Renal cortex interstitium (tissue), 11 donors: ENCODE data around the gene MATCAP1. TPM values are rescaled to one million over a fixed set of nuclear protein-coding genes. Genes with fewer than 3 reads are reported as not detected.

ENCODE experiments used
- DNase-seq, 11 donors: peaks; one replicate each; pipeline ENCODE4 v3.0.0-alpha.2; 2013; ENCODE audit warnings: low read depth in 9 of 11, low spot score in 4 of 11; ENCODE audit errors: extremely low read depth in 1 of 11
- polyA plus RNA-seq, 3 donors: library from polyadenylated mRNA; unstranded; fragments of 120-200 nt; gene quantifications; one replicate each; pipeline ENCODE4 v1.2.1, GENCODE V29; 2013; ENCODE audit not compliant: insufficient read length in 3 of 3

MATCAP1 gene
- polyA plus RNA-seq, 3 donors = 37.9 to 60.3 (median 41.5) TPM

DNA sequence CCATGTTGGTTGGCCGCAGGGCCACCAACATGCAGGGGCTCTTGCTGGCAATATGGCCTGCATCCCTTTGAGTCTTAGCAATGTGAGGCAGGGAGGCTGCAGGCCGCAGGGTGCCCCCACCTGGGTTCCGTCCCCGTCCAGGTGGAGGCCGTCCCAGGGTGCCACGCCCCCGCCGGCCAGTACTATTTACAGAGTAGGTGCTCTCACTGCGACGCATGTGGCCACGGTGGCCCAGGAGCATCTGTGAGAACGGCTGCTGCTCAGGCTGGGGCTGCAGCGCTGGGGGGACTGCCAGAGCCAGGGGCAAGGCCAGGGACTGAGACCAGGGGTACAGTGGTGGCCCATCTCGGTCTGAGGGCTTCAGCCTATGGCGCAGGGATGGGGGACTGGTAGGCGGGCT, 3.6 kb downstream of the MATCAP1 start:
- DNase-seq = no peak

DNA sequence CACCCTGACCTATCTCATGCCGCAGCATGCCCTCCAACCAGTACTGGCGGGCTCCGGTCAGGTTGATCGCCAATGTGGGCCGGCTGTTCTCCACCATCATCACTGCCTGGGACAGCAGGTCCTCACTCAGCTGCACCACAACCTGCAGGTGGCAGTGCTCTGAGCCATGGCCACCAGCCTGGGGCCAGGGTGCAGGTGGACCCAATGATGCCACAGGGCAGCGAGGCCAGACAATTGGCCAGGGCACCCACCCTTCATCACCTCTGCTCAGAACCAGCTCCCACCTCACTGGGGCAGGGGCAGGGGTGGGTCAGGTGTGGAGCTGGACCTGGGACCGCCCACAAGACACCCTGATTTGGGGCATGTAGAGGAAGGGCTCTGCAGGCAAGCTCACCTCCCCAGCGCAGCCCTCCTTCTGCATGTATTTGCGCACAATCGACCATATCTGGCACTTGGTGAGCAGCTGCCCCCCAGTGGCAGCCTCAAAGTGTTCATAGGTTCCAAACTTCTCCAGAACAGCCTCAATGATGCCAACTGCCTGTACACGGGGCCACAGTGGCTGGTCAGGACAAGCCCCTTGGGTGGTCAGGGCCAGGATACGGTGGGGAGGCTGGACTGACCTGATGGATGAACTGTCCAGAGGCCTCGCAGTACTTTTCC, 4.2 kb downstream of the MATCAP1 start:
- DNase-seq = no peak

DNA sequence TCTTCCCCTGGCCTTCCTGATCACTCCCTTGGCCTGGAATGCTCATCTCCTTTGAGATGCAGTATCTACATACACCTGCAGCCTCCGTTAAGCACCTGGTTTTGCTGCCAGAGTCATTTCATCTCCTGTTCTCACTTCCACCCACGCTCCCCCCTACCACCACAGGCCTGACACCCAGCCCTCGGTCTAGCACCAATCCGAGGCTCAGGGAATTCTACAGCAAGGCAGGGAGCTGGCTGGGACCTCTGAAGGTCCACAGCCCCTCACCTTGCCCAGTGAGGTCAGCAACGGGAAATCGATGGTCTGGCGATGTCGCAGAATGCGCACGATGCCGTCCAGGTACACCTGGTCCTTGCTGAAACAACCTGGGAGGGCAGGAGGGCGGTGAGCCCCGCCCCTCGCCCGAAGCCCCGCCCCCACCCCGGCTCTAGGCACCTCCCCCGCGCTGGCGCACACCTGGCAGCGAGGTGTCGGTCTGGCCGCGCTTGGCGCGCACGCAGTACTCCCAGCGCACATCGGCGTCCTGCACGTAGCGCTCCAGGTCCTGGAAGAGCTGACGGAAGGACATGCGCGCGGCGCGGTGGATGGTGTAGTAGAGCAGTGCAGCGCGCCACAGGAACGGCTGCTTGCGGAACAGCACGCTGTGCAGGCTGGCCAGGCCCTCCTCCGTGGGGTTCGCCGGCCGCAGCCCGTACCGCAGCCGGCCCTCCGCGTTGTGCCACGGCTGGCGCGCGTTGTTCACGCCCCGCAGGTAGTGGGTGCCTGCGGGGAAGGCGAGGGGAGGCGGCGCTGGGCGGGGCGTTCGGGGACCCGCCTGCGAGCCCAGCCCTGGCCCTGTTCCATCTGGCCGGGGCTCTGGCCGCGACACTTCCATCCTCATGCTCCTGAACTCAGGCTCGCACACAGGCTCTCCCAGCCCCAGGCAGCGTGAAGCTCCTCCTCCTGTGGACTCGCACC, 5.7 kb downstream of the MATCAP1 start:
- no peak for DNase-seq

DNA sequence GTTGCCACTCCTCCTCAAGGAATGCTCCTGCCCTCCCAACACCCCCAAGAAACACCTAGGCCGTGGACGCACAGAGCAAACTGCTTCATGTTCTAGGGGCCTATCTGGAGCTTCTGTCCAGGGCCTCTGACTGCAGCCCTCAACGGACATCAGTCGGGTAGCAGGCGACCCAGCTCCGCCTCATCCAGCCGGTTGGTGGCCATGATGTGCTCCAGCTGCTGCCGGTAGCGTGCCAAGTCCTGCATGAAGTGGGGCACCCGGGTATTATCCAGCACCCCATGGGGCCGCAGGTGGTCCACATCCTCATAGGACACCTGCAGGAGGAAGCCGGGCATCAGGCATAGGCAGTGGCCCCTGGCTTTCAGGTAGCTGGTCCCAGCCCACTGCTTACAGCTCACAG, 7.1 kb downstream of the MATCAP1 start:
- DNase-seq = no peak

DNA sequence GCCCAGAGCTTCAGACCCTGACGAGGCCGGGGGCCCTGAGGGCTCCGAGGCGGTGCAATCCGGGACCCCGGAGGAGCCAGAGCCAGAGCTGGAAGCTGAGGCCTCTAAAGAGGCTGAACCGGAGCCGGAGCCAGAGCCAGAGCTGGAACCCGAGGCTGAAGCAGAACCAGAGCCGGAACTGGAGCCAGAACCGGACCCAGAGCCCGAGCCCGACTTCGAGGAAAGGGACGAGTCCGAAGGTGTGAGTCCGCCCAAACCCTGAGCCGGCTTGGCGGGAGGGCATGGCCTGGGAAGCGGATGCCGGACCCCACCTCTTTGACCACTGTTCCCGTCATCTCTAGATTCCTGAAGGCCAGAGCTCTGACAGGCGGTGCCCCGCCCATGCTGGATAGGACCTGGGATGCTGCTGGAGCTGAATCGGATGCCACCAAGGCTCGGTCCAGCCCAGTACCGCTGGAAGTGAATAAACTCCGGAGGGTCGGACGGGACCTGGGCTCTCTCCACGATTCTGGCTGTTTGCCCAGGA, 9.0 kb downstream of the MATCAP1 start:
- no peak for DNase-seq

DNA sequence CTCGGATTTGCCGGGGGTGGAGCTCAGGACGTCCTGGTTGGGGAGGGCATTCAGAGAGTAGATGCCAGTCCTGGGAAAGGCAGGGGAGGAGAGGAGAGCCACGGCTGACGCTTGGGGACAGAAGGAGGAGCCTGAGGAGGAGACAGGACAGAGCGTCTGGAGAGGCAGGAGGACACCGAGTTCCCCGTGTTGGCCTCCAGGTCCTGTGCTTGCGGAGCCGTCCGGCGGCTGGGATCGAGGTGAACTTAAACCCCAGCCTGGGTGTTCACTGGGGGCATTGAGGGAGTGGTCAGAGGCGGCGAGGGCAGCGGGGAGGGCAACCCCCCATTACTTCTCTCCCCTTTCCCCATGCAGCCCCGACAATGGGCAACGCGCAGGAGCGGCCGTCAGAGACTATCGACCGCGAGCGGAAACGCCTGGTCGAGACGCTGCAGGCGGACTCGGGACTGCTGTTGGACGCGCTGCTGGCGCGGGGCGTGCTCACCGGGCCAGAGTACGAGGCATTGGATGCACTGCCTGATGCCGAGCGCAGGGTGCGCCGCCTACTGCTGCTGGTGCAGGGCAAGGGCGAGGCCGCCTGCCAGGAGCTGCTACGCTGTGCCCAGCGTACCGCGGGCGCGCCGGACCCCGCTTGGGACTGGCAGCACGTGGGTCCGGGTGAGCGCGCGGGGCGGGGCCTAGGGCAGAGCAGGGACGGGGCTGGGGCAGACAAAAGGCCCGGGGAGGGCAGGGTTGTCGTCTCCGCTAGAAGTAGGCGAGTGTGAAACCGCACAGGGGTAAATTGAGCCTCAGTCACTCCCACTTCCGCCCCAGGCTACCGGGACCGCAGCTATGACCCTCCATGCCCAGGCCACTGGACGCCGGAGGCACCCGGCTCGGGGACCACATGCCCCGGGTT, 9.7 kb downstream of the MATCAP1 start:
- no peak for DNase-seq

DNA sequence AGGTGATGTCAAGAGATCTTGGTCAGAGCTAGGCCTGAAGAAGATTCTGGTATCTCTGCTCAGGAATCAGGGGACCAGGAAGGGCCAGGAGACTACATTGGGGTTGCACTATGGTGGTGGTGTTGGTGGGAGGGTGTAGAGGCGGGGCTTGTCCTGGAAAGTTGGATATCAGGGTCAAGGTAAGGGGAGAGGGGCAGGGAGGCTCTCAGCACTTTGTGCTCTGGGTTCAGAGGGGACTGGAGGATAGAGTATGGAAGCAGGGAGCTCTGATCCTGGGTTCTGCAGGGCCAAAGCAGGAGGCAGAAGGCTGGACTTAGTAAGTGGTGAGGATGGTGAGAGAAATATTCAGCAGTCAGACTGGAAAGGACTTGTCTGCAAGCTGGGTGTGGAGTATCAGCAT, 10.4 kb downstream of the MATCAP1 start:
- DNase-seq = no peak

DNA sequence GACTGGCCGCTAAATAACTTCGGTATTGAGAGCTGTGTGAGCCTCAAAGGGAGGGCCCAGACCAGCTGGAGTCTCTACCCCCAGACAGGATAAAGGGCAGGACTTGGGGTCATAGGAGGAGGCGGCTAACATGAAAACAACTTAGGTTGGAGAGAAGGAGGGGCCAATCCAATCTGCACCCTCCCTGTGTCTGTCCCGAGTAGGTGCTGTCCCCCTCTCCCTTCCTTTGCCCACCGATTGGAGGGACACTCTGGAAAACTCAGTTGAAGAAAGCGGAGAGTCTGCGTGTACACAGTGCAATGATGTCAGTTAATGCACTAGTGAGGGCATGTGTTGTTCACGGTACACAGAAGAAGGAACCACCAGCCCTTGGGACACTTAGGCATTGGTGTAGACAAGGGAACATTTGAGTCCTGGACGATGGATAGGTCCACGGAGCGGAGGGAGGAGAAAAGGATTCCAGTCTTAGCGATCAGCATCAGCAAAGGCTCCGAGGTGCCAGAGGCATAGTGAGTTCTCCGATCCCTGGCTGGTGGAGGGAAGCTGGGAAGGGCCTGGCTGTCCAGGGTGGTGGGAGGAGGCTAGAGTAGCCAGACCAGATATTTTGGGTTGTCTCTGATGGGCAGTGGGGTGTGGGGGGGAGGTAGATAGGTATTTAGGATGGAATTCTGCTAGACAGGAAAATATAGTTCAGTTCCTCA, 12.7 kb downstream of the MATCAP1 start:
- no peak for DNase-seq

DNA sequence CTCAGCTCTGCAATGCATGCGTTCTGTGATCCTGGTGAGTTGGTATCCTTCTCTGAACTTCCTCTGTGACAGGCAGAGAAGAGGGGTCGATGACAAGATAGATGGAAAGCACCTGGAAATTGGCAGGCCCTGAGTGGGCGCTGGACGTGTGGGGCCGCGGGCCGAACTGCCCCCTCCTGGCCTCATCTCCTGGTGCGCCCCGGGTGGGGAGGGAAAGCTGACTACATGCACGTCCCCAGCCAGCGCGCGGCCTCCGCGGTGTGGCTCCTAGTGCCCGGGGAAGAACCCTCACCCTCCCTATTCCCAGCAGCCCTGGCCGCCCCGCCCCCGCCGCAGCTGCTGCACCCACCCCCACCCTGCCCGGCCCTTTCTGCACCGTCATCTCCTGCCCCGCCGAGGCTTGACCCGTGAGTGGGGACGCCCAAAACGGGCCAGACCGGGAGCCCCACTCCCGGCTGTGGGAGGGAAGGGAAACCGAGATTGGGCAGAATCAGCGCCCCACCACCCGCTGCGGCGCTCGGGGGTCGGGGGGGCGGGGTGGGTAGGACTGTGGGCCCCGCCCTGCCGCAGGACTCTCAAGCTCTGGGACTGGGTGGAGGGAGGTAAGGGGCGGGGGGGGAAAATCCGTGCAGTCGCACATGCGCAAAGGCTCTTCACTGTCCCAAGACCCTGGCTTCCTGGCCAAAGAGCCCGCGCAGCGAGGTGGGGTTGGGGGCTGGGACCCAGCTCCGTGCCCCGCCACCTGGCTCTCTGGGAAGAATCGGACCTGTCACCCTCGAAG, 13.4 kb downstream of the MATCAP1 start, which contains the start of gene NOL3:
NOL3 (plus strand) TSS at position 371 of the 781 bp plus-strand sequence.
- no peak for DNase-seq

DNA sequence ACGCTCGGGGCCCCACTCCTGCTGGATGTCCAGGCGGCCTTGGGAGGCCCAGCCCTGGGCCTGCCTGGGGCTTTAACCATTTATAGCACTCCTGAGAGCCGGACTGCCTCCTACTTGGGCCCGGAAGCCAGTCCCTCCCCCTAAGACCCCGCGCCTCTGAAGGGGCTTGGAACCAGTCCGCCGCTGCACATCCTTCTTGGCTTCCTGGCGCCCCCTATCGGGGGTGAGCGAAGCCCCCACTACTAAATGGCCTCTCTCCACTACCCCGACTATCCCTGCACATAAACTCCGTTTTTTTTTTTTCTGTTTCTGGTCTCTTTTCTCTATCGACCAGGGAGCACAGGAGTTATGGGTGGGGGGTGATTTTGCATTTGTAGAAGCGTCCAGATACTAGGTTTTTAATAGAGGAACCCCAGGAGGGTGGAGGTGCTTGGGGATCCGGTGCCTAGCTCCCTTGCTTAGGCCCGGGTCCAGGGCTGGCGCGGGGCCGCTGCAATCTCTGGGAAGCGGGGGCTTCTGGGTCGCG, 14.1 kb downstream of the MATCAP1 start:
- DNase-seq = no peak

DNA sequence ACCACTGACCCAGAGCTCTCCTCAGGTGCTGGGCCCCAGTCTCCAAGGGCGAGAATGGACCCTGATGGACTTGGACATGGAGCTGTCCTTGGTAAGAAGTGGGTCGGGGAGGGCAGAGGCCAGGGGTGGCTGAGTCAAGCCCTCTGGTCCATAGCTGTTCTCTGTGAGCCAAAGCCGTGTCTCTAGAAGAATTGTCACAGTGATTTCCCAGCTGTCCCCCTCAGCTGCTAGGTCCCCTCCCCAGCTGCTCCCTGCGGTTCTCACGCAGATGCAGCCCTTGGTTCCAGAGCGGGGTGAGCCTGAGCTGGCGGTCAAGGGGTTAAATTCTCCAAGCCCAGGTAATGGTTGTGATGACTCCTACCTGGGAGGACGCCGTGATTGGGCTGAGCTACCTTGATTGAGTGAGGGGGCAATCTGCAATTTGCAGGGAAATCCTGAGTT, 14.7 kb downstream of the MATCAP1 start:
- no peak for DNase-seq

DNA sequence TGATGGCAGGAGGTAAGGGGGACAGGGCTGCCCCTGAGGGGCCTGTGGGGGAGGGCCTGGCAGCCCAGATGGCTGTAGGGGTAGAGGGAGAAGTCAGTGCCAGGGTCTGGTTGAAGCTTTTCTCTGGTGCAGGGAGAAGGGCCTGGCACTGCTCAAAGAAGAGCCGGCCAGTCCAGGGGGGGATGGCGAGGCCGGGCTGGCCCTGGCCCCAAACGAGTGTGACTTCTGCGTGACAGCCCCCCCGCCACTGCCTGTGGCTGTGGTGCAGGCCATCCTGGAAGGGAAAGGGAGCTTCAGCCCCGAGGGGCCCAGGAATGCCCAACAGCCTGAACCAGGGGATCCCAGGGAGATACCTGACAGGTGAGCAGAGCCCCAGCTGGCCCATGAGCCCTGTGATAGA, 16.2 kb downstream of the MATCAP1 start:
- no peak for DNase-seq

DNA sequence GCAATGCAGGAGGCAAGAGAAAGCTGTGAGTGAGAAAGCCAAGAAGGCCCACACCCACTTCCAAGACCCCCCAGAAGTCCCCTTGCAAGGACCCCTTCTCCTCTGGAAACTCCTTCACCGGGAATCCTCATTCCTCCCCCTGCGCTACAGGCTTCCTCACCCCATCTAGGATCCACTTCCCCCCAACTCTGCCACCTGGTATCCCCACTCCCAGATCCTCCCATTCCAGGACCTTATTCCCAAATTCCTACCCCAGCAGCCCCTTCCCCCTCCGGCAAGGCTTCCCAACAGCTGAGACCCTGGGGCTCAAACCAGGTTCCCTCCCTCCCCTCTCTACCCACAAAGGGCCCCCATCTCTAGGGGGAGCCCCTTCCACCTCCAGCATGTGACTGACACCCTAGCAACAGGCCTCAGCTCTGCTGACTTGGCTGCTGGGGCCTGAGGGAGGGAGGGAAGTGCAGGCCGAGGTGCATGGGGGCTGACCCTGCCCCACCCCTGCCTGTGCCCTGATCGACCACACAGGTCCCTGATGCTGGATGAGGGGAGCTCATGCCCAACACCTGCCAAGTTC, 17.1 kb downstream of the MATCAP1 start:
- no peak for DNase-seq

DNA sequence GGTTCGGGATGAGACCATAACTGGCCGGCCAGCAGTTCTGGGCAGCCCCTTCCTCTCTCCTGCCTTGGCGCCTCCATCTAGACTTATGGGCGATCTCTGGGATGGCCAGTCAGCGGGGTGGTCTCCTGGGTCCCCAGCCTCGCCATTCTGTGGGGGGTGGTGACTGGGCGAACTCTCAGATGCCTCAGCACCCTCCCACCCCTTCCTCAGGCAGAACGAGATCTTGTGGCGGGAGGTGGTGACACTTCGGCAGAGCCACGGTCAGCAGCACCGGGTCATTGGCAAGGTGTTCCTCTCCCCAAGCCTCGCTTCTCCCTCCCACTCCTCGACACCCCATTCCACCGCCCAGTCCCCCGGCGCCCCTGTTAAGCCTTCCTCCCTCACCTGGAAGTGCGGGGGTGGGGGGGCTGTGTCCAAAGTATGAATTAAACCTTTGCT, 17.6 kb downstream of the MATCAP1 start:
- DNase-seq = no peak

DNA sequence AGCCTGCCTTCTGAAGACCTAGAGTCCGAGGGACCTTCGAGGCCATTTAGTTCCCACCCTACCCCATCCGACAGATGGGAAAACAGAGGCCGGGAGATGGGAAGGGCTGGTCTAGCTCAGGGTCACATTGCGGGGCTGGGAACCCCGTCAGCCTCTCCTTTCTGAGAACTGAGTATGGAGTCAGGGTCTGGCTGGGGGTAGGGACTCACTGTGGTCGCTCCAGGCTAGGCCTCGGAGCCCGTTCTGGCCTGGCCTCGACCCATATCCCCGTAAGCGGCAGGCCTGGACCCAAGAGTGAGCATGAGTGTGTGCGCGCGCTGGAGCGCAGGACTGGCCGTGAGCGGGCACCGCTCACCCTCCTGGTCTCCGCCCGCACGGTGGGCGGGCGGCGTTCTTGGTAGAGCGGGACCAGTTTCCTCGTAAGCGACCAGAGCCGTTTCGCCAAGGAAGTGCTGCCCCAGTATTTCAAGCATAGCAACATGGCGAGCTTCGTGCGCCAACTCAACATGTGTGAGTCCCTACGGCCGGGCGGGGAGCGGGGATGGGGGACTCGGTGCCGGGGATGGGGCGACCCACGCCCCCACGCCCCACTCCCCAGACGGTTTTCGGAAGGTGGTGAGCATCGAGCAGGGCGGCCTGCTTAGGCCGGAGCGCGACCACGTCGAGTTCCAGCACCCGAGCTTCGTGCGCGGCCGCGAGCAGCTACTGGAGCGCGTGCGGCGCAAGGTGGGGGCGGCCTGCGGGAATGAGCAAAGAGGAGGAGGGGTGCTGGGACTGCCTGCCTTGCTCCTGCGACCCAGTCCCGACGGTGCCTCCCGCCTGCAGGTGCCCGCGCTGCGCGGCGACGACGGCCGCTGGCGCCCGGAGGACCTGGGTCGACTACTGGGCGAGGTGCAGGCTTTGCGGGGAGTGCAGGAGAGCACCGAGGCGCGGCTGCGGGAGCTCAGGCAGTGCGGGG, 18.4 kb downstream of the MATCAP1 start:
- no peak for DNase-seq

DNA sequence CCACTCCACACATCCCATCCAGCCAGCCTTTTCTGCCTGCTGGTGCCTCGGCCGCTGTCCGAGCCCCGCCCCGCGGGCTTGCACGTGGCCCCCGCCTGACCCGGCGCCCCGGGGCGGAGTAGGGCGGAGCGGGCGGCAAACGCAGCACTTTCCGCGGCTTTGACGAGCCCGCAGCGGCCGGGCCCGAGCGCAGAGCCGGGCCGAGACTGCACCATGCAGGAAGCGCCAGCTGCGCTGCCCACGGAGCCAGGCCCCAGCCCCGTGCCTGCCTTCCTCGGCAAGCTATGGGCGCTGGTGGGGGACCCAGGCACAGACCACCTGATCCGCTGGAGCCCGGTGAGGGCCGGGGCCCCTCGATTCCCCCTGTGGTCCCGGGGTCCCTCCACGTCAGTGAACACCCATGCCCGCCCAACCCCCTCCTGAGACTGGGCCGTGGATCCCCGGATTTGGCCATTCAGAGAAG, 19.1 kb downstream of the MATCAP1 start, which contains the start of gene HSF4:
HSF4 (plus strand) TSS at position 147 of the 463 bp plus-strand sequence; CDS start at position 214, 67 bp downstream.
- DNase-seq = no peak
